Astrocyte (in vitro differentiated cells and primary cell): Measurements from ENCODE around the gene PICALM. TPM values are rescaled to one million over a fixed set of nuclear protein-coding genes. Genes with fewer than 3 reads are reported as not detected.

Experiments
- DNase-seq: peaks from one replicate; pipeline ENCODE4 v3.0.0-alpha.2; 2010; ENCODE audit warnings: low read depth
- FAIRE-seq: peaks from 2 replicates; lab custom pipeline; 2011; peaks lifted over from hg19 to GRCh38; lab: Jason Lieb, UNC
- H2AFZ ChIP-seq: 2 replicates; pipeline ENCODE4 v1.6.0; 2012; ENCODE audit warnings: low read depth, low read length, inconsistent platforms
- H3K27ac ChIP-seq: 2 replicates; pipeline ENCODE4 v1.5.1; 2011; ENCODE audit warnings: low read depth, low read length, inconsistent platforms
- H3K27me3 ChIP-seq: 2 replicates; pipeline ENCODE4 v1.6.0; 2011; ENCODE audit warnings: low read length, inconsistent platforms; ENCODE audit not compliant: insufficient read depth
- H3K36me3 ChIP-seq: 2 replicates; pipeline ENCODE4 v1.5.1; 2011; ENCODE audit warnings: low read length, inconsistent platforms; ENCODE audit not compliant: insufficient read depth
- H3K4me1 ChIP-seq: 2 replicates; pipeline ENCODE4 v1.5.1; 2011; ENCODE audit warnings: low read length, inconsistent platforms; ENCODE audit not compliant: insufficient read depth
- H3K4me2 ChIP-seq: 2 replicates; pipeline ENCODE4 v1.6.0; 2012; ENCODE audit warnings: low read length, inconsistent platforms
- H3K4me3 ChIP-seq: 2 replicates; pipeline ENCODE4 v1.5.1; 2011; ENCODE audit warnings: low read depth, mild to moderate bottlenecking, low read length, inconsistent platforms; ENCODE audit not compliant: insufficient read depth
- H3K79me2 ChIP-seq: 2 replicates; pipeline ENCODE4 v1.6.0; 2012; ENCODE audit warnings: mild to moderate bottlenecking, low read length, inconsistent platforms; ENCODE audit not compliant: insufficient read depth
- H3K9ac ChIP-seq: 2 replicates; pipeline ENCODE4 v1.6.0; 2012; ENCODE audit warnings: mild to moderate bottlenecking, low read length, inconsistent platforms
- H3K9me3 ChIP-seq: 2 replicates; pipeline ENCODE4 v1.5.1; 2012; ENCODE audit warnings: low read depth, mild to moderate bottlenecking, low read length, inconsistent platforms; ENCODE audit not compliant: insufficient read depth
- H4K20me1 ChIP-seq: 2 replicates; pipeline ENCODE4 v1.6.0; 2012; ENCODE audit warnings: low read length, inconsistent platforms; ENCODE audit not compliant: insufficient read depth
- H3K27ac Mint-ChIP-seq: one replicate; pipeline ENCODE4 v1.8.0; 2021; ENCODE audit warnings: mild to moderate bottlenecking, mixed read lengths; ENCODE audit not compliant: unreplicated experiment
- H3K27me3 Mint-ChIP-seq: one replicate; pipeline ENCODE4 v1.8.0; 2021; ENCODE audit warnings: low read depth, mixed read lengths; ENCODE audit not compliant: unreplicated experiment
- H3K36me3 Mint-ChIP-seq: one replicate; pipeline ENCODE4 v1.8.0; 2021; ENCODE audit warnings: low read depth, mixed read lengths; ENCODE audit not compliant: unreplicated experiment
- H3K4me1 Mint-ChIP-seq: one replicate; pipeline ENCODE4 v1.8.0; 2021; ENCODE audit warnings: low read depth, mixed read lengths; ENCODE audit not compliant: unreplicated experiment
- H3K4me3 Mint-ChIP-seq: one replicate; pipeline ENCODE4 v1.8.0; 2021; ENCODE audit warnings: mild to moderate bottlenecking, moderate library complexity, mixed read lengths; ENCODE audit not compliant: unreplicated experiment
- H3K9me3 Mint-ChIP-seq: one replicate; pipeline ENCODE4 v1.8.0; 2021; ENCODE audit warnings: mild to moderate bottlenecking, mixed read lengths; ENCODE audit not compliant: unreplicated experiment
- CTCF ChIP-seq: IDR thresholded peaks from 2 replicates; pipeline ENCODE4 v1.5.1; 2011; ENCODE audit warnings: low read depth, mild to moderate bottlenecking, inconsistent platforms, low read length, moderate library complexity; ENCODE audit not compliant: insufficient read depth
- EZH2 ChIP-seq: IDR thresholded peaks from 2 replicates; pipeline ENCODE4 v1.6.1; 2012; ENCODE audit warnings: mild to moderate bottlenecking, low read length, inconsistent platforms; ENCODE audit not compliant: insufficient read depth
- total RNA-seq: library from RNA; stranded (reverse); gene quantifications from 2 replicates; pipeline ENCODE4 v1.2.1, GENCODE V29; 2021

PICALM gene
- total RNA-seq, 1 donor from 2014 or later: 260 TPM

GRCh38 chr11:85950317-85951048, 118.4 kb downstream of the PICALM start:
- H2AFZ ChIP-seq: no peak overlapping the region
- no peak overlapping the region for H3K27ac Mint-ChIP-seq
- no peak overlapping the region for H3K4me2 ChIP-seq
- peaks cover 12% of the 10 kb centered on the region for H3K4me1 ChIP-seq
- H3K4me3 ChIP-seq: no peak overlapping the region
- peaks cover 4% of the 10 kb centered on the region for H4K20me1 ChIP-seq
- H3K9me3 ChIP-seq: no peaks in the 10 kb centered on the region
- no peak overlapping the region for H3K27ac ChIP-seq
- DNase-seq (no peak), FAIRE-seq (no peak)
- no peaks in the 10 kb centered on the region for H3K79me2 ChIP-seq
- peaks cover 4% of the 10 kb centered on the region for H3K36me3 Mint-ChIP-seq
- no peak overlapping the region for H3K4me3 Mint-ChIP-seq
- peaks cover 6% of the 10 kb centered on the region for H3K36me3 ChIP-seq
- H3K4me1 Mint-ChIP-seq: peaks cover 44% of the 10 kb centered on the region
- no peaks in the 10 kb centered on the region for H3K27me3 ChIP-seq
- peaks cover 4% of the 10 kb centered on the region for H3K9me3 Mint-ChIP-seq
- no peak for TF ChIP-seq EZH2
- TF ChIP-seq CTCF: no peak
- H3K27me3 Mint-ChIP-seq: no peaks in the 10 kb centered on the region
- no peak overlapping the region for H3K9ac ChIP-seq

GRCh38 chr11:85949798-85950197, 119.1 kb downstream of the PICALM start:
- Mint-ChIP-seq H3K9me3 (peaks cover 4% of the 10 kb centered on the region), H3K36me3 (peaks cover 4% of the 10 kb centered on the region), H3K27ac (no peak overlapping the region), H3K4me1 (peaks cover 40% of the 10 kb centered on the region), H3K4me3 (no peak overlapping the region), H3K27me3 (no peaks in the 10 kb centered on the region)
- no peaks in the 10 kb centered on the region for H3K9me3 ChIP-seq
- no peaks in the 10 kb centered on the region for H4K20me1 ChIP-seq
- H3K4me1 ChIP-seq: peaks cover 9% of the 10 kb centered on the region
- TF ChIP-seq EZH2 (no peak), CTCF (no peak)
- DNase-seq: no peak
- no peak overlapping the region for H3K4me3 ChIP-seq
- H3K27ac ChIP-seq: no peak overlapping the region
- FAIRE-seq: no peak
- H3K79me2 ChIP-seq: no peaks in the 10 kb centered on the region
- H2AFZ ChIP-seq: no peak overlapping the region
- H3K9ac ChIP-seq: no peak overlapping the region
- H3K36me3 ChIP-seq: peaks cover 6% of the 10 kb centered on the region
- no peak overlapping the region for H3K4me2 ChIP-seq
- H3K27me3 ChIP-seq: no peaks in the 10 kb centered on the region

GRCh38 chr11:85948884-85949283, 120.0 kb downstream of the PICALM start:
- Mint-ChIP-seq H3K27ac (no peak overlapping the region), H3K4me3 (no peak overlapping the region), H3K9me3 (peaks cover 4% of the 10 kb centered on the region), H3K27me3 (no peaks in the 10 kb centered on the region), H3K4me1 (peaks cover 34% of the 10 kb centered on the region), H3K36me3 (peaks cover 4% of the 10 kb centered on the region)
- FAIRE-seq: no peak
- Histone ChIP-seq H3K27me3 (no peaks in the 10 kb centered on the region), H3K79me2 (no peaks in the 10 kb centered on the region), H2AFZ (no peak overlapping the region), H3K36me3 (peaks cover 3% of the 10 kb centered on the region), H3K4me3 (no peak overlapping the region), H4K20me1 (no peaks in the 10 kb centered on the region), H3K4me2 (no peak overlapping the region), H3K9me3 (no peaks in the 10 kb centered on the region), H3K27ac (no peak overlapping the region), H3K4me1 (peaks cover 9% of the 10 kb centered on the region), H3K9ac (no peak overlapping the region)
- TF ChIP-seq CTCF (no peak), EZH2 (no peak)
- no peak for DNase-seq
